ENCODE measurements around the gene SIAH3. TPM values are rescaled to one million over a fixed set of nuclear protein-coding genes. Genes with fewer than 3 reads are reported as not detected.
"Not testable (repeated sequence)": the region's sequence is repeated elsewhere in the genome, so short reads cannot be mapped to it uniquely, and the experiment has no call there.

The SIAH3 gene
- total RNA-seq, 1 experiment from 2014 or later = not detected

- not testable (repeated sequence) for H3K79me1 ChIP-seq (ENCODE audit: insufficient read depth, low read depth, low read length, poor library complexity, severe bottlenecking); H2BK5ac ChIP-seq (ENCODE audit: insufficient read length, low read length); H2BK20ac ChIP-seq (ENCODE audit: low read depth, low read length, poor library complexity, severe bottlenecking); H3K4me2 ChIP-seq (ENCODE audit: insufficient read depth, insufficient read length, low read length); H2BK12ac ChIP-seq (ENCODE audit: insufficient read length, low read depth, low read length); H3K27ac Mint-ChIP-seq; H2AFZ ChIP-seq (ENCODE audit: low read length); H3K79me2 ChIP-seq (ENCODE audit: insufficient read depth, low read length); H3K23me2 ChIP-seq (ENCODE audit: insufficient read length, low read depth, low read length, poor library complexity, severe bottlenecking); H2BK120ac ChIP-seq (ENCODE audit: low read depth, low read length, poor library complexity, severe bottlenecking); H3K4me3 Mint-ChIP-seq; H3K27me3 ChIP-seq (ENCODE audit: insufficient read depth, low read length); DNase-seq; H4K20me1 ChIP-seq (ENCODE audit: control insufficient read depth, insufficient read depth, insufficient read length); H3K36me3 Mint-ChIP-seq (ENCODE audit: insufficient read depth in 1 of 3, low read depth in 3 of 3); H3K56ac ChIP-seq (ENCODE audit: insufficient read length, low read depth, low read length); H4K8ac ChIP-seq (replicated peaks; ENCODE audit: insufficient read length, low read depth, low read length); H3K4me1 Mint-ChIP-seq; H4K91ac ChIP-seq (ENCODE audit: insufficient read length, low read depth, low read length); H2BK15ac ChIP-seq (ENCODE audit: low read depth, low read length); H3T11ph ChIP-seq (ENCODE audit: low read length); H3K9me3 ChIP-seq (ENCODE audit: control insufficient read depth, low read depth, low read length); H3K23ac ChIP-seq (ENCODE audit: insufficient read length, low read depth, low read length); H3K4me1 ChIP-seq (ENCODE audit: insufficient read depth, low read length); H3K9ac ChIP-seq (ENCODE audit: extremely low read depth, insufficient read length, low read length); H3K14ac ChIP-seq (ENCODE audit: insufficient read depth, low read length); H3K18ac ChIP-seq (ENCODE audit: insufficient read length, low read depth, low read length); H3K4ac ChIP-seq (ENCODE audit: low read depth, low read length); H3K27me3 Mint-ChIP-seq (ENCODE audit: low read depth); H2AK5ac ChIP-seq (ENCODE audit: insufficient read length, low read length); H4K5ac ChIP-seq (ENCODE audit: insufficient read length, low read depth, low read length); H3K27ac ChIP-seq (ENCODE audit: insufficient read length, low read depth, low read length)
- WGBS (ENCODE audit: extremely low coverage, insufficient read length, low lambda C conversion rate) = no CpG with 5 or more reads among the region's 1 CpG
- peaks cover 10 to 17% of the 10 kb centered on the region in 2 experiments for H3K9me3 Mint-ChIP-seq
Measured at GRCh38 chr13:45756498-45756897, 95.1 kb downstream of the SIAH3 start.
